K562 (cell line): ENCODE data around the gene NR1H3.

Experiments used
- ATF2 ChIP-seq: sonication (generic); formaldehyde crosslinking; IDR thresholded peaks from 2 replicates; pipeline ENCODE4 v1.8.1; 2022; ENCODE audit warnings: missing genetic modification reagents
- CTBP1 ChIP-seq: fragments of 450-650 bp; IDR thresholded peaks from 2 replicates; pipeline ENCODE4 v1.6.1; 2016; ENCODE audit warnings: borderline replicate concordance
- EGR1 ChIP-seq: fragments of 450-650 bp; conservative IDR thresholded peaks from 2 replicates; pipeline ENCODE4 v1.6.1; 2017; ENCODE audit warnings: mild to moderate bottlenecking
- EP300 ChIP-seq: IDR thresholded peaks from 2 replicates; pipeline ENCODE4 v1.6.1; 2012; ENCODE audit warnings: low read length, improper control_type of control experiment
- ETS2 ChIP-seq: IDR thresholded peaks from 2 replicates; pipeline ENCODE4 v1.6.1; 2016; ENCODE audit warnings: borderline replicate concordance, missing genetic modification characterization, mild to moderate bottlenecking, moderate library complexity, missing compliant biosample characterization; ENCODE audit not compliant: poor library complexity, severe bottlenecking
- ETV6 ChIP-seq, 3 experiments: fragments of 150-350 bp in 1 of 3; sonication (generic) in 1 of 3; formaldehyde crosslinking in 1 of 3; IDR thresholded peaks; 2 replicates each; pipeline versions ENCODE4 v1.6.1 to v1.8.0; 2014 to 2022; ENCODE audit warnings: borderline replicate concordance in 2 of 3, low read depth in 2 of 3, antibody characterized with exemption in 1 of 3, low read length in 1 of 3, mild to moderate bottlenecking in 1 of 3, missing genetic modification reagents in 1 of 3
- FOXM1 ChIP-seq, 2 experiments: fragments of 450-650 bp in 1 of 2; sonication (generic) in 1 of 2; formaldehyde crosslinking in 1 of 2; IDR thresholded peaks; 2 replicates each; pipeline versions ENCODE4 v1.6.1 to v1.9.0; 2017 to 2022; ENCODE audit warnings: low read depth in 2 of 2, mild to moderate bottlenecking in 2 of 2, missing genetic modification reagents in 1 of 2, moderate library complexity in 1 of 2
- HDAC6 ChIP-seq: IDR thresholded peaks from 2 replicates; pipeline ENCODE4 v1.6.1; 2012; ENCODE audit warnings: low read depth, mild to moderate bottlenecking, control low read depth, inconsistent platforms, low read length, moderate library complexity
- HINFP ChIP-seq: fragments of 450-650 bp; conservative IDR thresholded peaks from 2 replicates; pipeline ENCODE4 v1.6.1; 2016; ENCODE audit warnings: missing genetic modification characterization, low read depth, mild to moderate bottlenecking, control low read depth, missing compliant biosample characterization
- SP1 ChIP-seq: sonication (generic); formaldehyde crosslinking; IDR thresholded peaks from 2 replicates; pipeline ENCODE4 v1.8.1; 2022; ENCODE audit warnings: mild to moderate bottlenecking, missing genetic modification reagents
- YBX1 ChIP-seq: fragments of 450-650 bp; IDR thresholded peaks from 2 replicates; pipeline ENCODE4 v1.7.1; 2016; ENCODE audit warnings: mild to moderate bottlenecking
- ZNF134 ChIP-seq: fragments of 250-450 bp; sonication (Bioruptor Pico); conservative IDR thresholded peaks from 2 replicates; pipeline ENCODE4 v1.4.0; 2020

GRCh38 chr11:47306484-47306844 lies 48.7 kb downstream of the NR1H3 start:
- no peak for TF ChIP-seq ETS2 (tag)
- no peak for TF ChIP-seq ATF2 (CRISPR knock-in tag)
- no peak for TF ChIP-seq HINFP (tag)
- no peak for TF ChIP-seq HDAC6
- TF ChIP-seq FOXM1 (IDR thresholded peaks at IDR 0.05; ENCODE audit: low read depth): no peak
- no peak for TF ChIP-seq FOXM1 (CRISPR knock-in tag; IDR thresholded peaks at IDR 0.05; ENCODE audit: low read depth)
- no peak for TF ChIP-seq ZNF134 (CRISPR knock-in tag)
- no peak for TF ChIP-seq EGR1
- no peak for TF ChIP-seq SP1 (CRISPR knock-in tag)
- no peak for TF ChIP-seq YBX1
- TF ChIP-seq CTBP1: no peak
- no peak for TF ChIP-seq EP300
- TF ChIP-seq ETV6 (IDR thresholded peaks at IDR 0.05; ENCODE audit: borderline replicate concordance in 1 of 2, low read depth in 2 of 2, low read length in 1 of 2): no peak
- no peak for TF ChIP-seq ETV6 (CRISPR knock-in tag; IDR thresholded peaks at IDR 0.05; ENCODE audit: borderline replicate concordance)
